ENCODE measurements around the gene CIAO2A. TPM values are rescaled to one million over a fixed set of nuclear protein-coding genes. Genes with fewer than 3 reads are reported as not detected.

CIAO2A gene
- total and polyA plus RNA-seq, 8 donors, result 51.4 to 73.0 (median 59.2) TPM

- Histone ChIP-seq H3K27ac (no peak overlapping the region), H3K9me3 (no peaks in the 10 kb centered on the region), H3K36me3 (peaks cover 3 to 79% of the 10 kb centered on the region in 2 donors), H3K27me3 (no peaks in the 10 kb centered on the region), H3K4me3 (no peak overlapping the region), H3K4me1 (peaks cover 0 to 5% of the 10 kb centered on the region in 2 donors)
- ATAC-seq (no peak), DNase-seq (no peak)
- TF ChIP-seq CTCF (IDR thresholded peaks at IDR 0.05), result no peak
- intact Hi-C loops (cut with DNase I), result no loop called here
These were observed 44.8 kb upstream of the CIAO2A start for GRCh38 chr15:64138331-64138941.

DNA sequence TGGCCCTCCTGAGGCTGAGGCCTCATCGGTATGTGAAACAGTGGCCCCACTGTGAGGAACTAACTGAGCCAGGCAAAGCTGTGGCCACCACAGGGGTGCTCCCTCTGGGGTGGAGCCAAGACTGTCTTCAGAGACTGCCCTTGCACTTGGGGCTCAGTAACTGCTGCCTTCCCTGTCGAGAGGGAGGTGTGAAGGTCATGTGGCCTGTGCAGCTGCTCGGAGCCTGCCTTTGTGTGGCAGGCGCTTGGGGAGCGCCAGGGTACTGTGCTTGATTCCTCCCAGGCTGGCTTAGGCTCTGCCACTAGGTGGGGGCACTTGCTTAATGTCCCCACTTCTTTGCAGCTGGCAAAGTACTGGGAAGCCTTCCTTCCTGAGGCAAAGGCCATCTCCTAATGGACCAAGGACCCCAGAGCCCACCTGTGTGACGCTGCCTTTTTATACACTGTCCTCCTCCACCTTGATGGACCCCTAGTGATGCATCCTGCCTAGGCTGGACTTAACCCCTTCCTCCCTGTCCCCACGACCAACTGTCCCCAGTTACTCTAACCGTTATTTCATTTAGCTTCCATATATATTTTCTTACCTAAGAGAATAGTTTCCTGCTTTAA, 43.7 kb upstream of the CIAO2A start:
- no peak for TF ChIP-seq CTCF (IDR thresholded peaks at IDR 0.05)
- Histone ChIP-seq H3K9me3 (no peaks in the 10 kb centered on the region), H3K27me3 (no peaks in the 10 kb centered on the region), H3K4me3 (no peak overlapping the region), H3K27ac (no peak overlapping the region), H3K36me3 (peaks cover 3 to 79% of the 10 kb centered on the region in 2 donors), H3K4me1 (peaks cover 0 to 7% of the 10 kb centered on the region in 2 donors)
- DNase-seq (no peak), ATAC-seq (no peak)
- intact Hi-C loops (cut with DNase I), result no loop called here

DNA sequence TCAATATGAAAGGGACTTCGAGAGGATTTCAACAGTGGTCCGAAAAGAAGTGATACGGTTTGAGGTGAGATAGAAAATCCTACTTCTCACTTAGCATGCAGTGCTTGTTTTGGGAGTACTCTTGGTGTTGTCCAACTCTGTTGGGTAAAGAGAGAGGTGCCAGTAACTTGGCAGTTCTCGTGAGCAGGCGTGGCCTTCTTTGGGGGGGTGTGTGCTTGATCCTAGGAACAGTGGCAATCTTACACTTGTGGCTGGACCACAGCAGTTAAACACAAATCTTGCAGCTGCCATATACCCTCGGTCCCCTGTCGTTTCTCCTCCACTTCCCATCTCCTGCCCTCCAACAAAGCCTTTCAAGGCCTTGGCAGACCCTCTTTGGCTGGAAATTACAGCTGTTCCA, 42.7 kb upstream of the CIAO2A start:
- H3K4me3 ChIP-seq, result no peak overlapping the region
- TF ChIP-seq CTCF (IDR thresholded peaks at IDR 0.05), result no peak
- ATAC-seq (no peak), DNase-seq (no peak)
- peaks cover 0 to 7% of the 10 kb centered on the region in 2 donors for H3K4me1 ChIP-seq
- no peaks in the 10 kb centered on the region for H3K27me3 ChIP-seq
- no peak overlapping the region for H3K27ac ChIP-seq
- intact Hi-C loops (cut with DNase I), result no loop called here
- peaks cover 3 to 79% of the 10 kb centered on the region in 2 donors for H3K36me3 ChIP-seq
- H3K9me3 ChIP-seq, result no peaks in the 10 kb centered on the region

DNA sequence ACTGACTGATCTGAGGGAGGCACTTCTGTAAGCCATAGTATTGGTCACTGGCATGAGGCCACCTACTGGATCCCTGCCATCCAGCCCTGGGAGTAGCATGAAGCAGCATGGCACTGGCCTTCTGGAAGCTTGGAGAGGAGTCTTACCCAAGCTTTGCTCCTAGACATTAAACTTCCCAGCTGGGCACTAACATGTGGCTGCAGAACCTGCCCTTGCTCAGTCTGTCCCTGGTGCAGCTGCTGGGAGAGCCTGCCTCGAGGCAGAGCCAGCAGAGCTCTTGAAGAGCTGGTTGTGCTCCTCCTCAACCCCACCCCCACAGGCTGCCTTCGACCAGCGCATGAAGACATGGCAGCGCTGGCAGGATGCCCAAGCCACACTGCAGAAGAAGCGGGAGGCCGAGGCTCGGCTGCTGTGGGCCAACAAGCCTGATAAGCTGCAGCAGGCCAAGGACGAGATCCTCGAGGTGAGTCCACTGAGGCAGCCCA, 40.7 kb upstream of the CIAO2A start:
- ATAC-seq (peak; percentile 69), DNase-seq (peak in 3 of 4 donors; percentile 32 to 84 (median 65))
- no peak overlapping the region for H3K4me3 ChIP-seq
- peaks cover 0 to 96% of the 10 kb centered on the region in 2 donors for H3K36me3 ChIP-seq
- intact Hi-C loops (cut with DNase I), result no loop called here
- no peak for TF ChIP-seq CTCF (IDR thresholded peaks at IDR 0.05)
- peaks cover 0 to 7% of the 10 kb centered on the region in 2 donors for H3K4me1 ChIP-seq
- H3K27ac ChIP-seq, result no peak overlapping the region
- no peaks in the 10 kb centered on the region for H3K27me3 ChIP-seq
- H3K9me3 ChIP-seq, result no peaks in the 10 kb centered on the region

- H3K36me3 ChIP-seq, result peaks cover 0 to 100% of the 10 kb centered on the region in 2 donors
- DNase-seq, result no peak
- TF ChIP-seq CTCF (IDR thresholded peaks at IDR 0.05), result no peak
These were observed 40.1 kb upstream of the CIAO2A start for GRCh38 chr15:64133623-64134344.

More at GRCh38 chr15:64133623-64134344, 40.1 kb upstream of the CIAO2A start:
- Histone ChIP-seq H3K4me1 (peaks cover 0 to 7% of the 10 kb centered on the region in 2 donors), H3K9me3 (no peaks in the 10 kb centered on the region), H3K27ac (no peak overlapping the region), H3K4me3 (no peak overlapping the region), H3K27me3 (no peaks in the 10 kb centered on the region)
- intact Hi-C loops (cut with DNase I), result no loop called here
- no peak for ATAC-seq
